K562 (cell line): Measurements from ENCODE around the gene SKIC2. TPM values are rescaled to one million over a fixed set of nuclear protein-coding genes. Genes with fewer than 3 reads are reported as not detected.
A peak's percentile ranks its signal among the peaks of the same experiment; 100 is the strongest.

Experiments used
- CC2D1A ChIP-seq: fragments of 450-650 bp; IDR thresholded peaks from 2 replicates; pipeline ENCODE4 v1.6.1; 2017; ENCODE audit warnings: mild to moderate bottlenecking
- KAT8 ChIP-seq: fragments of 450-650 bp; IDR thresholded peaks from 2 replicates; pipeline ENCODE4 v1.6.1; 2016; ENCODE audit warnings: low read depth, mild to moderate bottlenecking
- MEIS2 ChIP-seq: fragments of 450-650 bp; IDR thresholded peaks from 2 replicates; pipeline ENCODE4 v1.6.1; 2014; ENCODE audit warnings: mild to moderate bottlenecking; ENCODE audit not compliant: partially characterized antibody
- NONO ChIP-seq, 2 experiments: fragments of 200-400 bp in 1 of 2; fragments of 450-650 bp in 1 of 2; formaldehyde crosslinking in 1 of 2; IDR thresholded peaks; 2 replicates each; pipeline ENCODE4 v1.6.1; 2017; ENCODE audit warnings: low read depth in 2 of 2, mild to moderate bottlenecking in 2 of 2, moderate library complexity in 2 of 2, low read length in 1 of 2
- NR0B1 ChIP-seq: fragments of 450-650 bp; IDR thresholded peaks from one replicate; pipeline ENCODE4 v1.6.1; 2018; ENCODE audit warnings: mild to moderate bottlenecking, moderate library complexity; ENCODE audit not compliant: partially characterized antibody
- PATZ1 ChIP-seq: fragments of 250-450 bp; sonication (Bioruptor Pico); IDR thresholded peaks from 2 replicates; pipeline ENCODE4 v1.5.0; 2020; ENCODE audit warnings: mild to moderate bottlenecking, borderline replicate concordance
- PHB2 ChIP-seq: fragments of 450-650 bp; IDR thresholded peaks from 2 replicates; pipeline ENCODE4 v1.6.1; 2017; ENCODE audit warnings: low read depth
- RFX1 ChIP-seq: fragments of 450-650 bp; IDR thresholded peaks from 2 replicates; pipeline ENCODE4 v1.6.1; 2016; ENCODE audit warnings: mild to moderate bottlenecking, moderate library complexity
- SFPQ ChIP-seq: fragments of 200-400 bp; formaldehyde crosslinking; IDR thresholded peaks from 2 replicates; pipeline ENCODE4 v1.6.1; 2017; ENCODE audit warnings: mild to moderate bottlenecking, low read depth, low read length, moderate library complexity
- THRA ChIP-seq: fragments of 450-650 bp; IDR thresholded peaks from 2 replicates; pipeline ENCODE4 v1.6.1; 2017; ENCODE audit warnings: mild to moderate bottlenecking, moderate library complexity
- THRB ChIP-seq: fragments of 450-650 bp; formaldehyde crosslinking; conservative IDR thresholded peaks from 2 replicates; pipeline ENCODE4 v1.4.0; 2022; ENCODE audit warnings: mild to moderate bottlenecking, missing genetic modification characterization
- ZNF133 ChIP-seq: fragments of 250-450 bp; sonication (Bioruptor Pico); IDR thresholded peaks from 2 replicates; pipeline ENCODE4 v1.4.0; 2020; ENCODE audit warnings: mild to moderate bottlenecking
- polyA plus RNA-seq, 8 experiments: library from polyadenylated mRNA; depleted of rRNA in 4 of 8; stranded (reverse) in 5 of 8; unstranded in 3 of 8; fragments of >200 nt; fragmentation: Nextera tagmentation in 2 of 8; fragmentation: Illumina TruSeq in 1 of 8; extraction: Ambion mirVana in 2 of 8; extraction: Trizol in 1 of 8; gene quantifications; 2 replicates each; pipeline versions ENCODE4 v1.2.1 to v1.2.3, GENCODE V29; 2011 to 2014; ENCODE audit warnings: inconsistent platforms in 1 of 8, missing spikeins in 1 of 8
- total RNA-seq, 7 experiments: library from RNA; depleted of rRNA in 6 of 7; stranded (reverse); fragments of >200 nt in 6 of 7; fragmentation: Illumina TruSeq in 2 of 7; extraction: Trizol in 2 of 7; gene quantifications; 2 replicates each; pipeline versions ENCODE4 v1.2.1 to v1.2.3, GENCODE V29; 2011 to 2021; ENCODE audit warnings: low replicate concordance in 1 of 7

Gene SKIC2
- total and polyA plus RNA-seq, 9 of the 15 experiments (the other 6 are each of a cell fraction or from before 2014, with no cell fraction given) = 3.3 to 94.6 (median 38.8) TPM

GRCh38 chr6:31948753-31949413, 10.1 kb upstream of the SKIC2 start (continued):
- TF ChIP-seq MEIS2 (peak; percentile 94), ZNF133 (no peak), THRB (CRISPR knock-in tag) (0 out of 2 replicates have a peak, but pooled peaks have one; percentile 62), KAT8 (no peak), SFPQ (no peak), NR0B1 (no peak), PHB2 (no peak), RFX1 (no peak), NONO (IDR thresholded peaks at IDR 0.05; ENCODE audit: low read depth in 2 of 2, low read length in 1 of 2) (no peak), CC2D1A (no peak), PATZ1 (CRISPR knock-in tag) (no peak), THRA (no peak)
